Measurements from ENCODE around the gene ANKRD9.

The ANKRD9 gene

GRCh38 chr14:102508774-102509745 is 516 bp downstream of the ANKRD9 start:
- peak; percentile 35 for DNase-seq (ENCODE audit: low read depth)
- no peak for TF ChIP-seq CTCF (conservative IDR thresholded peaks at IDR 0.05; ENCODE audit: low read depth, low read length)
- peak overlapping the region; percentile 59 for H3K4me3 ChIP-seq (ENCODE audit: low read depth, low read length)

GRCh38 chr14:102508410-102508773 is 1.2 kb downstream of the ANKRD9 start:
- TF ChIP-seq CTCF (conservative IDR thresholded peaks at IDR 0.05; ENCODE audit: low read depth, low read length): no peak
- H3K4me3 ChIP-seq (ENCODE audit: low read depth, low read length): peak overlapping the region; percentile 59

GRCh38 chr14:102507857-102508312 is 1.7 kb downstream of the ANKRD9 start:
- no peak for DNase-seq (ENCODE audit: low read depth)
- TF ChIP-seq CTCF (conservative IDR thresholded peaks at IDR 0.05; ENCODE audit: low read depth, low read length): peak; percentile 9
- H3K4me3 ChIP-seq (ENCODE audit: low read depth, low read length): no peak overlapping the region

More at GRCh38 chr14:102508410-102508773, 1.2 kb downstream of the ANKRD9 start:
- no peak for DNase-seq (ENCODE audit: low read depth)

GRCh38 chr14:102507081-102507856 is 2.3 kb downstream of the ANKRD9 start:
- H3K4me3 ChIP-seq (ENCODE audit: low read depth, low read length): no peak overlapping the region
- no peak for DNase-seq (ENCODE audit: low read depth)
- TF ChIP-seq CTCF (conservative IDR thresholded peaks at IDR 0.05; ENCODE audit: low read depth, low read length): no peak

GRCh38 chr14:102506626-102506925 is 3.0 kb downstream of the ANKRD9 start:
- TF ChIP-seq CTCF (conservative IDR thresholded peaks at IDR 0.05; ENCODE audit: low read depth, low read length): no peak

GRCh38 chr14:102505775-102506625 is 3.6 kb downstream of the ANKRD9 start:
- no peak overlapping the region for H3K4me3 ChIP-seq (ENCODE audit: low read depth, low read length)
- no peak for DNase-seq (ENCODE audit: low read depth)
- no peak for TF ChIP-seq CTCF (conservative IDR thresholded peaks at IDR 0.05; ENCODE audit: low read depth, low read length)

More at GRCh38 chr14:102506626-102506925, 3.0 kb downstream of the ANKRD9 start:
- DNase-seq (ENCODE audit: low read depth): no peak
- H3K4me3 ChIP-seq (ENCODE audit: low read depth, low read length): no peak overlapping the region

Data from choroid plexus epithelial cell (primary cell).